Measurements from ENCODE around the gene NUP205.

GRCh38 chr7:135518748-135519147 is 39.0 kb upstream of the NUP205 start:
- no peak for TF ChIP-seq CTCF (IDR thresholded peaks at IDR 0.05; ENCODE audit: low read length)
- no peak for TF ChIP-seq EZH2 (IDR thresholded peaks at IDR 0.05; ENCODE audit: borderline replicate concordance, low read length)

All from OCI-LY1 (cell line).